OCI-LY1 (cell line): ENCODE data around the gene ANKH.
"Not testable (repeated sequence)": the region's sequence is repeated elsewhere in the genome, so short reads cannot be mapped to it uniquely, and the experiment has no call there.

ENCODE experiments used
- H2AFZ ChIP-seq: fragments of 200-600 bp; sonication (generic), shearing (Covaris generic); 2 replicates; pipeline ENCODE4 v1.6.0; 2014; ENCODE audit warnings: antibody characterized with exemption, mild to moderate bottlenecking, low read length
- H3F3A ChIP-seq: fragments of 200-600 bp; sonication (generic), shearing (Covaris generic); 2 replicates; pipeline ENCODE4 v1.6.0; 2014; ENCODE audit warnings: mild to moderate bottlenecking, antibody characterized with exemption, low read length, moderate library complexity; ENCODE audit not compliant: insufficient read depth
- H3K27ac ChIP-seq: fragments of 200-600 bp; sonication (generic); 2 replicates; pipeline ENCODE4 v1.5.1; 2014; ENCODE audit warnings: low read length, mixed run types, mild to moderate bottlenecking, low read depth; ENCODE audit not compliant: poor library complexity, severe bottlenecking
- H3K27me3 ChIP-seq: fragments of 200-600 bp; sonication (generic); 2 replicates; pipeline ENCODE4 v1.6.0; 2014; ENCODE audit warnings: antibody characterized with exemption, mild to moderate bottlenecking, low read length, moderate library complexity; ENCODE audit not compliant: insufficient read depth
- H3K36me3 ChIP-seq: fragments of 200-600 bp; sonication (generic); 2 replicates; pipeline ENCODE4 v1.6.1; 2014; ENCODE audit warnings: mild to moderate bottlenecking, antibody characterized with exemption, low read length, moderate library complexity, mixed read lengths; ENCODE audit not compliant: insufficient read depth
- H3K4me1 ChIP-seq: fragments of 200-600 bp; sonication (generic); 2 replicates; pipeline ENCODE4 v1.5.1; 2014; ENCODE audit warnings: mild to moderate bottlenecking, low read length, moderate library complexity; ENCODE audit not compliant: insufficient read depth, severe bottlenecking
- H3K4me2 ChIP-seq: fragments of 200-600 bp; sonication (generic), shearing (Covaris generic); 2 replicates; pipeline ENCODE4 v1.6.1; 2014; ENCODE audit warnings: low read length
- H3K4me3 ChIP-seq: fragments of 200-600 bp; sonication (generic); 2 replicates; pipeline ENCODE4 v1.5.1; 2014; ENCODE audit warnings: low read length, low read depth, mild to moderate bottlenecking, mixed read lengths; ENCODE audit not compliant: poor library complexity, severe bottlenecking
- H3K79me2 ChIP-seq: fragments of 200-600 bp; shearing (Covaris generic); 2 replicates; pipeline ENCODE4 v1.6.1; 2016; ENCODE audit warnings: mixed run types, low read length, mixed read lengths; ENCODE audit not compliant: insufficient read depth
- H3K9ac ChIP-seq: fragments of 200-600 bp; sonication (generic), shearing (Covaris generic); 2 replicates; pipeline ENCODE4 v1.6.1; 2014; ENCODE audit warnings: mild to moderate bottlenecking, low read length, mixed read lengths
- H3K9me2 ChIP-seq: fragments of 200-600 bp; sonication (generic), shearing (Covaris generic); 2 replicates; pipeline ENCODE4 v1.6.1; 2014; ENCODE audit warnings: low read depth, mild to moderate bottlenecking, low read length, mixed read lengths
- H3K9me3 ChIP-seq: fragments of 200-600 bp; shearing (Covaris generic); 2 replicates; pipeline ENCODE4 v1.6.1; 2014; ENCODE audit warnings: low read length, mixed read lengths
- H4K20me1 ChIP-seq: fragments of 200-600 bp; sonication (generic), shearing (Covaris generic); 2 replicates; pipeline ENCODE4 v1.6.0; 2016; ENCODE audit warnings: mild to moderate bottlenecking, low read length; ENCODE audit not compliant: insufficient read depth
- CTCF ChIP-seq: fragments of 200-600 bp; sonication (generic), shearing (Covaris generic); IDR thresholded peaks from 2 replicates; pipeline ENCODE4 v1.5.1; 2017; ENCODE audit warnings: mild to moderate bottlenecking, antibody characterized with exemption, low read length, moderate library complexity, mixed read lengths
- EZH2 ChIP-seq: fragments of 200-600 bp; sonication (generic), shearing (Covaris generic); IDR thresholded peaks from 2 replicates; pipeline ENCODE4 v1.8.0; 2017; ENCODE audit warnings: borderline replicate concordance, mixed run types, mild to moderate bottlenecking, antibody characterized with exemption, low read length, moderate library complexity, mixed read lengths

The ANKH gene

GRCh38 chr5:14840624-14841023, 31.0 kb downstream of the ANKH start:
- Histone ChIP-seq H3K36me3 (peaks cover 12% of the 10 kb centered on the region; the same call in 1 of the 2 replicates), H3K9ac (no peak overlapping the region), H3K4me1 (no peaks in the 10 kb centered on the region), H3K27me3 (no peaks in the 10 kb centered on the region), H3K79me2 (0 out of 2 replicates have a peak, but pooled peaks cover 6% of the 10 kb centered on the region), H3F3A (no peaks in the 10 kb centered on the region), H4K20me1 (no peaks in the 10 kb centered on the region), H3K9me2 (no peaks in the 10 kb centered on the region), H3K27ac (no peak overlapping the region), H3K9me3 (no peaks in the 10 kb centered on the region), H2AFZ (no peak overlapping the region), H3K4me3 (no peak overlapping the region), H3K4me2 (no peak overlapping the region)
- TF ChIP-seq EZH2: no peak
- no peak for TF ChIP-seq CTCF

GRCh38 chr5:14838396-14839319, 32.9 kb downstream of the ANKH start:
- H3K36me3 ChIP-seq: peaks cover 12% of the 10 kb centered on the region; the same call in 1 of the 2 replicates
- H3K27ac ChIP-seq: no peak overlapping the region
- TF ChIP-seq EZH2: no peak
- H3K9me2 ChIP-seq: no peaks in the 10 kb centered on the region
- H4K20me1 ChIP-seq: no peaks in the 10 kb centered on the region
- H3K4me2 ChIP-seq: no peak overlapping the region
- no peaks in the 10 kb centered on the region for H3K4me1 ChIP-seq
- no peaks in the 10 kb centered on the region for H3K9me3 ChIP-seq
- H3K4me3 ChIP-seq: no peak overlapping the region
- no peaks in the 10 kb centered on the region for H3F3A ChIP-seq
- H3K9ac ChIP-seq: no peak overlapping the region
- no peaks in the 10 kb centered on the region for H3K27me3 ChIP-seq
- peaks cover 21% of the 10 kb centered on the region; the same call in 1 of the 2 replicates for H3K79me2 ChIP-seq
- no peak overlapping the region for H2AFZ ChIP-seq

GRCh38 chr5:14837423-14838122, 34.0 kb downstream of the ANKH start:
- H3K4me2 ChIP-seq, H3K4me1 ChIP-seq, H3K4me3 ChIP-seq, H3F3A ChIP-seq, H2AFZ ChIP-seq, H3K9me3 ChIP-seq, H4K20me1 ChIP-seq, H3K27me3 ChIP-seq, H3K27ac ChIP-seq, H3K9me2 ChIP-seq, H3K9ac ChIP-seq: not testable (repeated sequence)
- H3K36me3 ChIP-seq: peaks cover 12% of the 10 kb centered on the region; the same call in 1 of the 2 replicates
- peaks cover 29% of the 10 kb centered on the region for H3K79me2 ChIP-seq
